NT2/D1 (cell line): ENCODE measurements around the gene TRAF2.

Experiments
- DNase-seq: peaks from one replicate; pipeline ENCODE4 v3.0.0-alpha.2; 2011; ENCODE audit warnings: low read depth, low spot score
- H3K27me3 ChIP-seq: 2 replicates; pipeline ENCODE4 v1.6.0; 2011; ENCODE audit warnings: mild to moderate bottlenecking; ENCODE audit not compliant: insufficient read length, insufficient read depth
- H3K36me3 ChIP-seq: 2 replicates; pipeline ENCODE4 v1.6.1; 2011; ENCODE audit warnings: mild to moderate bottlenecking, low read length, mixed read lengths; ENCODE audit not compliant: insufficient read depth, insufficient read length
- H3K4me1 ChIP-seq: 2 replicates; pipeline ENCODE4 v1.5.1; 2011; ENCODE audit not compliant: insufficient read depth, insufficient read length
- H3K4me3 ChIP-seq: 2 replicates; pipeline ENCODE4 v1.5.1; 2011; ENCODE audit warnings: low read depth; ENCODE audit not compliant: insufficient read length
- H3K9ac ChIP-seq: 2 replicates; pipeline ENCODE4 v1.6.0; 2011; ENCODE audit warnings: low read depth; ENCODE audit not compliant: insufficient read length
- H3K9me3 ChIP-seq: 2 replicates; pipeline ENCODE4 v1.5.1; 2011; ENCODE audit warnings: mild to moderate bottlenecking, low read length; ENCODE audit not compliant: insufficient read depth
- SUZ12 ChIP-seq: IDR thresholded peaks from 2 replicates; pipeline ENCODE4 v1.6.1; 2011; ENCODE audit not compliant: insufficient read length, insufficient read depth; ENCODE audit errors: extremely low read depth
- YY1 ChIP-seq: IDR thresholded peaks from 2 replicates; pipeline ENCODE4 v1.6.1; 2011; ENCODE audit not compliant: insufficient read length, insufficient read depth
- ZNF274 ChIP-seq: IDR thresholded peaks from 2 replicates; pipeline ENCODE4 v1.6.1; 2011; ENCODE audit warnings: mild to moderate bottlenecking, low read depth, low read length

The TRAF2 gene

DNA sequence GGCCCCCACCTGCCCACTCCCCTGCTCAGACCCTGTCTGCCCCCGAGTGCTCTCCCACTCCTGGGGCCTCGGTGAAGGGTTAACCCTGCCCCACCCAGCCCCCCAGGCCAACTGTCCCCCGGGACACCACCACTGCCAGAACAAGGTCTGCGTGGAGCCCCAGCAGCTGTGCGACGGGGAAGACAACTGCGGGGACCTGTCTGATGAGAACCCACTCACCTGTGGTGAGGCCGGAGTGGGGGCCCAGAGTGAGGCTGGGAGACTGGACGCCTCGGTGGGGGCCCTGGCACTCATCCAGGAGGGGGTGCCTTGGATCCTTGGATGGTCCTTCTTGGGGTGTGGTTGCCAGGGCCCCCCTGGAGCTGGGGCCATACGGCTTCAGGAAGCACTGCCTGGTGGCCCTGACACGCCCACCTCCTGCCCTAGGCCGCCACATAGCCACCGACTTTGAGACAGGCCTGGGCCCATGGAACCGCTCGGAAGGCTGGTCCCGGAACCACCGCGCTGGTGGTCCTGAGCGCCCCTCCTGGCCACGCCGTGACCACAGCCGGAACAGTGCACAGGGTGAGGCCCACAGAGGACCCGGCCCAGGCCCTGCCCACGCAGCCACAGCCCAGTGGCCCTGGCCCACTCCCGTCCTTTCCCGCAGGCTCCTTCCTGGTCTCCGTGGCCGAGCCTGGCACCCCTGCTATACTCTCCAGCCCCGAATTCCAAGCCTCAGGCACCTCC, 32.0 kb upstream of the TRAF2 start:
- Histone ChIP-seq H3K4me1 (peaks cover 52% of the 10 kb centered on the region), H3K36me3 (peaks cover 68% of the 10 kb centered on the region), H3K9ac (no peak overlapping the region), H3K9me3 (no peaks in the 10 kb centered on the region), H3K27me3 (no peaks in the 10 kb centered on the region), H3K4me3 (no peak overlapping the region)
- DNase-seq, result no peak
- TF ChIP-seq YY1 (no peak), SUZ12 (no peak), ZNF274 (no peak)

GRCh38 chr9:136854842-136855460, 31.4 kb upstream of the TRAF2 start:
- no peaks in the 10 kb centered on the region for H3K9me3 ChIP-seq
- TF ChIP-seq YY1 (no peak), SUZ12 (no peak), ZNF274 (no peak)
- peaks cover 75% of the 10 kb centered on the region for H3K36me3 ChIP-seq
- no peaks in the 10 kb centered on the region for H3K27me3 ChIP-seq
- peak overlapping the region; percentile 42 for H3K9ac ChIP-seq
- H3K4me3 ChIP-seq, result no peak overlapping the region
- peaks cover 52% of the 10 kb centered on the region for H3K4me1 ChIP-seq
- no peak for DNase-seq

DNA sequence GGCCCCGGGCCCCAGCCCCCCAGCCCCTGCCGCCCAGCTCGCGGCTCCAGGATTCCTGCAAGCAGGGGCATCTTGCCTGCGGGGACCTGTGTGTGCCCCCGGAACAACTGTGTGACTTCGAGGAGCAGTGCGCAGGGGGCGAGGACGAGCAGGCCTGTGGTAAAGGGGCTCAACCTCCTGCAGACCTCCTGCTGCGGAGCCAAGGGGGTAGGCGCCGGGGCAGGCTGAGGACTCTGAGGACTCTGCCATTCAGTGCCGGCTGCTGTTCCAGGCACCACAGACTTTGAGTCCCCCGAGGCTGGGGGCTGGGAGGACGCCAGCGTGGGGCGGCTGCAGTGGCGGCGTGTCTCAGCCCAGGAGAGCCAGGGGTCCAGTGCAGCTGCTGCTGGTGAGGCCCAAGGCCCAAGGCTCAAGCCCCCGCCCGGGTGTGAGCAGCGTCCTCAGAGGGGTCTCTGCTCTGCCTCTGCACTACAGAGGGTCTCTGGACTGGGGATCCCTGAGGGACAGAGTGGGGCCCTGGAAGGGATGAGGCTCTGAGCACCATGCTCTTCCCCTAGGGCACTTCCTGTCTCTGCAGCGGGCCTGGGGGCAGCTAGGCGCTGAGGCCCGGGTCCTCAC, 30.7 kb upstream of the TRAF2 start:
- H3K4me1 ChIP-seq, result peaks cover 45% of the 10 kb centered on the region
- no peaks in the 10 kb centered on the region for H3K27me3 ChIP-seq
- peak overlapping the region; percentile 42 for H3K9ac ChIP-seq
- H3K4me3 ChIP-seq, result no peak overlapping the region
- no peak for TF ChIP-seq YY1
- TF ChIP-seq SUZ12, result no peak
- no peak for TF ChIP-seq ZNF274
- no peaks in the 10 kb centered on the region for H3K9me3 ChIP-seq
- peaks cover 75% of the 10 kb centered on the region for H3K36me3 ChIP-seq
- DNase-seq, result no peak

- DNase-seq, result no peak
- Histone ChIP-seq H3K36me3 (peaks cover 75% of the 10 kb centered on the region), H3K27me3 (no peaks in the 10 kb centered on the region), H3K9me3 (no peaks in the 10 kb centered on the region), H3K4me3 (no peak overlapping the region), H3K9ac (peak overlapping the region; percentile 26), H3K4me1 (peaks cover 43% of the 10 kb centered on the region)
- TF ChIP-seq YY1, result no peak
- TF ChIP-seq ZNF274, result no peak
- TF ChIP-seq SUZ12, result no peak
Observed at GRCh38 chr9:136856079-136856476, 30.2 kb upstream of the TRAF2 start.

GRCh38 chr9:136856541-136857141, 29.7 kb upstream of the TRAF2 start:
- TF ChIP-seq ZNF274, result no peak
- no peak for TF ChIP-seq SUZ12
- no peak for TF ChIP-seq YY1

GRCh38 chr9:136857166-136857565, 29.1 kb upstream of the TRAF2 start:
- H3K4me3 ChIP-seq, result no peak overlapping the region
- no peaks in the 10 kb centered on the region for H3K27me3 ChIP-seq
- no peak for DNase-seq
- peaks cover 75% of the 10 kb centered on the region for H3K36me3 ChIP-seq
- no peaks in the 10 kb centered on the region for H3K9me3 ChIP-seq
- TF ChIP-seq SUZ12, result no peak
- TF ChIP-seq ZNF274, result no peak
- TF ChIP-seq YY1, result no peak
- no peak overlapping the region for H3K9ac ChIP-seq
- H3K4me1 ChIP-seq, result peaks cover 38% of the 10 kb centered on the region

More at GRCh38 chr9:136856541-136857141, 29.7 kb upstream of the TRAF2 start:
- Histone ChIP-seq H3K9me3 (no peaks in the 10 kb centered on the region), H3K9ac (no peak overlapping the region), H3K4me1 (peaks cover 41% of the 10 kb centered on the region), H3K4me3 (no peak overlapping the region), H3K36me3 (peaks cover 75% of the 10 kb centered on the region), H3K27me3 (no peaks in the 10 kb centered on the region)
- DNase-seq, result no peak

DNA sequence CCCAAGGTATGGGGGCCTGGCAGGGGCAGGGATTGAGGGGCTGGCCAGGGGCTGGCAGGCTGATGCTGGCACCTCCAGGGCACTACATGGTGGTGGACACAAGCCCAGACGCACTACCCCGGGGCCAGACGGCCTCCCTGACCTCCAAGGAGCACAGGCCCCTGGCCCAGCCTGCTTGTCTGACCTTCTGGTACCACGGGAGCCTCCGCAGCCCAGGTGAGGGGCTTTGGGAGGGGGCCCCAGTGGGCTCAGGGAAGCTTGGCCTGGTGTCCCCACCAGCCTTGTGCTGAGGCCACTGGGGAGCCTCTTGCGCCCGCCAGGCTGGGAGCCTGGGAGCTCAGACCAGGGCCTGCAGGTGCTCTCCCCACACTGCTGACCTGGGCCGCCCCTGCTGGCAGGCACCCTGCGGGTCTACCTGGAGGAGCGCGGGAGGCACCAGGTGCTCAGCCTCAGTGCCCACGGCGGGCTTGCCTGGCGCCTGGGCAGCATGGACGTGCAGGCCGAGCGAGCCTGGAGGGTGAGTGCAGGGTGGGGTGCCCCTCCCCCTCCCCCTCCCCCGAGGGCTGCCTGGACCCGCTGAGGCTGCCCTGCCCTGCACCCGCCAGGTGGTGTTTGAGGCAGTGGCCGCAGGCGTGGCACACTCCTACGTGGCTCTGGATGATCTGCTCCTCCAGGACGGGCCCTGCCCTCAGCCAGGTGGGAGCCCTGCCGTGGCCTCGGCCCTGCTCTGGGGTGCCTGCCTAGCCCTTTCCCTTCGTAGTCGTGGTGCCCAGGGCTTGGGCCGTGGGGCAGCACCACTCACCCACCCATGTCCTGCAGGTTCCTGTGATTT, 28.5 kb upstream of the TRAF2 start:
- no peak for DNase-seq
- Histone ChIP-seq H3K27me3 (no peaks in the 10 kb centered on the region), H3K36me3 (peaks cover 75% of the 10 kb centered on the region), H3K4me3 (no peak overlapping the region), H3K9me3 (no peaks in the 10 kb centered on the region), H3K4me1 (peaks cover 38% of the 10 kb centered on the region), H3K9ac (peak overlapping the region; percentile 64)
- no peak for TF ChIP-seq YY1
- no peak for TF ChIP-seq SUZ12
